ENCODE data around the gene AATK.

DNA sequence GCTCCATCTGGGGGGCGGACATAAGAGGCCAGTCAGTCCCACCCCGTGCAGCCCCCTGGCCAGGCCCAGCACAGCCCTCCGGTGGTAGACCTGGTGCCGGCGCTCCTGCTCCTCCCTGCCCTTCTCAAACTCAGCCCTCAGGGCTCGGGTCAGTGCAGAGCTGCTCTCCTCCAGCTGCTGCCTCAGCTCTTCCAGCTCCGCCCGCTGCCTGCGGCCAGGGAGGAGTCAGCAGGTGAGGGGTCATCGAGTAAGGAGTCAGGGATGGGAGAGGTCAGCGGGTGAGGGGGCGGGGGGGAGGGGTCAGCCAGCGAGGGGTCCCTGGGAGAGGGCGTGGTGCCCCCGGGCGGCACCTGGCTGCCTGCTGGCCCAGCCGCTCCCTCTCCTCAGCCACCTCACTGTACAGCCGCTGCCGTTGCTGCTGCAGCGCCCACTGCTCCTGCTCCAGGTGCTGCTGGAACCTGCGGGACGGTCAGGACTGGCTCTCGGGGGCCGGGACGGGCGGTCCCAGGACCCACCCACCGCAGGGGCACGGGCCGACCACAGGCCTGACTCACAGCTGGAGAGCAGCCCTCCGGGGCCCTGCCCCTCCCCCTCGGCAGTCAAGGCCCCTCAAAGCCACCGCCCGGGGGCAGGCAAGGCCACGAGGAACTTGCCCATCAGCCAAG, 26.5 kb upstream of the AATK start:
- TF ChIP-seq, protein P1, sequence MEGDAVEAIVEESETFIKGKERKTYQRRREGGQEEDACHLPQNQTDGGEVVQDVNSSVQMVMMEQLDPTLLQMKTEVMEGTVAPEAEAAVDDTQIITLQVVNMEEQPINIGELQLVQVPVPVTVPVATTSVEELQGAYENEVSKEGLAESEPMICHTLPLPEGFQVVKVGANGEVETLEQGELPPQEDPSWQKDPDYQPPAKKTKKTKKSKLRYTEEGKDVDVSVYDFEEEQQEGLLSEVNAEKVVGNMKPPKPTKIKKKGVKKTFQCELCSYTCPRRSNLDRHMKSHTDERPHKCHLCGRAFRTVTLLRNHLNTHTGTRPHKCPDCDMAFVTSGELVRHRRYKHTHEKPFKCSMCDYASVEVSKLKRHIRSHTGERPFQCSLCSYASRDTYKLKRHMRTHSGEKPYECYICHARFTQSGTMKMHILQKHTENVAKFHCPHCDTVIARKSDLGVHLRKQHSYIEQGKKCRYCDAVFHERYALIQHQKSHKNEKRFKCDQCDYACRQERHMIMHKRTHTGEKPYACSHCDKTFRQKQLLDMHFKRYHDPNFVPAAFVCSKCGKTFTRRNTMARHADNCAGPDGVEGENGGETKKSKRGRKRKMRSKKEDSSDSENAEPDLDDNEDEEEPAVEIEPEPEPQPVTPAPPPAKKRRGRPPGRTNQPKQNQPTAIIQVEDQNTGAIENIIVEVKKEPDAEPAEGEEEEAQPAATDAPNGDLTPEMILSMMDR (IDR thresholded peaks at IDR 0.05; ENCODE audit: extremely low read depth in 1 of 2, insufficient read depth in 1 of 2, low read depth in 1 of 2, low read length in 2 of 2): no peak
- TF ChIP-seq POLR2A (IDR thresholded peaks at IDR 0.05; ENCODE audit: low read depth, low read length) (no peak), EZH2 (IDR thresholded peaks at IDR 0.05; ENCODE audit: borderline replicate concordance, low read depth, low read length, severe bottlenecking) (no peak), POLR2AphosphoS5 (IDR thresholded peaks at IDR 0.05; ENCODE audit: insufficient read depth, low read depth, low read length) (no peak), MYC (IDR thresholded peaks at IDR 0.05; ENCODE audit: low read depth, low read length) (no peak)
- TF ChIP-seq, protein P2, sequence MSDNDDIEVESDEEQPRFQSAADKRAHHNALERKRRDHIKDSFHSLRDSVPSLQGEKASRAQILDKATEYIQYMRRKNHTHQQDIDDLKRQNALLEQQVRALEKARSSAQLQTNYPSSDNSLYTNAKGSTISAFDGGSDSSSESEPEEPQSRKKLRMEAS (IDR thresholded peaks at IDR 0.05; ENCODE audit: insufficient read depth, insufficient read length): no peak

Data from endothelial cell of umbilical vein (primary cell).